HG02763 (cell line): ENCODE measurements around the gene TBC1D10A.

Source experiments
- ATAC-seq: cut with Tn5 transposase; IDR thresholded peaks from one replicate; pipeline ENCODE4 v1.9.1; 2021; ENCODE audit warnings: mild to moderate bottlenecking, moderate library complexity; ENCODE audit not compliant: unreplicated experiment

Gene TBC1D10A

DNA sequence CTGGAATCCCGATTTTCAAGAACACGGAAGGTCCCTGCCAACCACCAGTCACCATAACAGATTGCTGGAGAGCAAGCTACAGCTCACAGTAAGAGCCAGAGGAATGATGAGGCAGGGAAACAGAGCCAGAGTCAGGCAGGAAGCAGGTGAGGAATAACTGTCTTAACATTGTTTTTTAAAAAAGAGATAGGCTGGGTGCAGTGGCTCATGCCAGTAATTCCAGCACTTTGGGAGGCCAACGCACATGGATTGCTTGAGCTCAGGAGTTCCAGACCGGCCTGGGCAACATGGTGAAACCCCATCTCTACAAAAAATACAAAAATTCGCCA lies 24.0 kb downstream of the TBC1D10A start:
- ATAC-seq = no peak

DNA sequence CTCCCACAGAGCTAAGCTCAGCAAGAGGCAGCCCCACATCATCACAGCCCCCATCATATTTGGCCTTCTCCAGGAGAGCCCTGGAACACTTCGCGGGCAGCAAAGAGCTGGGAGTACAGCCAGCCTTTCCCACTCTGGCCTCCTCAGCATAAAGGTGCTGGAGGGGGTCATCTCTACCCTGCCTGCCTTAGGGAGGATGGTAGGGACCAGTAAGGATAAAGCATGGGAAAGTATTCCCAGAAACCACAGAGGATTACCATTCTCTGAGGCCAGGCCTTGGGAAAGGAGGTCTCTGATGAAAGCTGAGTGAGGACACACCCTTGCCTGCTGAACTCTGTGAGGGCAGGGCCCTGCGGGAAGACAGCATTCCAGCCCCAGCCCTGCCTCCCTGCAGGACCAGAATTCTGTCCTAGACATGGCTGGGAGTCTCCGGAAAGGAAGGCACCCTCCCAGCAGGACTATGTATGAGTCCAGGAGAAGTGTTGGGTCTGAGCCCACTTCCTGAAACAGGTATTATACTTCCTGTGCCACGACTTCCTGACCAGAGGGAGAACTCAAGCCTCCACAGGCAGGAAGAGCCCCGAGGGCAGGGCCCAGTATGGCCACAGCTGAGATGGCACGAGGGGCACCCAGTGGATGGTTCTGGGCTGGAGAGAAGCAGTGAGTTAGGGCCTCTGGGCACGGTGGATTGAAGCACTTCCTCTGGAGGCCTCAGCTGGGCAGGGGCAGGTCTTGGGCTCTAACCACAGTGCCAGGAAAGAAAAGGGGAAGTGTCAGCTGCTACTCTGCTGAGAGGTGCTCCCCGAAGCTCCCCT lies 24.5 kb downstream of the TBC1D10A start:
- no peak for ATAC-seq

DNA sequence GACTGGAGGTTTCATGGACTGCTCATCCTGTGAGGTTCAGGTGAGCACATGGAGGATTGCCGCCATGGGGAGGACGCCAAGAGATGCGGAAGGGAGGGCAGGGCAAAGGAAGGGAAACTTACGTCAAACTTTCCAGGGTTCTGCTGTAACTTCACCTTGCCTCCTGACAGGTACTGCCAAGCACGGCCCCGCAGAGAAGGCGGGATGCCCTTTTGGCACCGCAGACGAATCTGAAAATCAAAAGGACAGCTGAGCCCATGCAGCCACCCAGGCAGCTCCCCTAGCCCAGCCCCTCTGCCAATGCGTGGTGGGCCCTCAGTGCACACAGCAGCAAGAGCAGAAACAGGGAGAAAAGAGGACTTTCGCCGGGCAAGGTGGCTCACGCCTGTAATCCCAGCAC lies 27.4 kb downstream of the TBC1D10A start:
- ATAC-seq = no peak

DNA sequence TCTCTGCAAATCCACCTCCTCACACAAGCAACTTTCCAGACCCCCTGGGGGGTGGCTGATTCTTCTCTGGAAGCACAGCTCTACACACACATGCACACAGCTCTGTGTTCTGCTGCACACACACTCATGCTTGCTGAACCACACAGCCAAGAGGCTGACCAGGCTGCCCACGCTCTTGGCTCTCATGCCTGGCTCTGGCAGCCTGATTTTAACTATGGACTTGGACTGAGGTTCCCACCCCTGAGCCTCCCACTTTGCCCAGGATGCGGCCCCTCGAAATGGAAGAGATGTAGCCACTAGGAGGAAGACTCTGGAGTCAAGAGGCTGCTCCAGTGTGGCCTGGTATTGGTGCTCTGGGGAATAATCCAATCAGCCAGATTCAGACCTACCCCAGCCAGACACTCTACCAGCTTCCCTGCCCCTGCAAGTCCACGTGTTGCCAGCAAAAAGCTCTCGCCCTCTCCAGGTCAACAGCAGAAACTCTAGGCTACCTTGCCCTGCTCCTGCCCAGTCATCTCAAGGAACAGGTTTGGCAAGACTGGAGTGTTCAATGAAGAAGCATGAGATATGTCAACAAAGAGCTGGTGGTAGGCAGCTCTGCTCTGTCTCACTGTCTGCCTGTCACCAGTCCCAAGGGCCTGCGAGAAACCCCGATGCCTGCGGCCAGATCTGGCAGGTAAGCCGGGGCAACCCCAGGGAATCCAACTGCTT lies 28.6 kb downstream of the TBC1D10A start:
- ATAC-seq = no peak

DNA sequence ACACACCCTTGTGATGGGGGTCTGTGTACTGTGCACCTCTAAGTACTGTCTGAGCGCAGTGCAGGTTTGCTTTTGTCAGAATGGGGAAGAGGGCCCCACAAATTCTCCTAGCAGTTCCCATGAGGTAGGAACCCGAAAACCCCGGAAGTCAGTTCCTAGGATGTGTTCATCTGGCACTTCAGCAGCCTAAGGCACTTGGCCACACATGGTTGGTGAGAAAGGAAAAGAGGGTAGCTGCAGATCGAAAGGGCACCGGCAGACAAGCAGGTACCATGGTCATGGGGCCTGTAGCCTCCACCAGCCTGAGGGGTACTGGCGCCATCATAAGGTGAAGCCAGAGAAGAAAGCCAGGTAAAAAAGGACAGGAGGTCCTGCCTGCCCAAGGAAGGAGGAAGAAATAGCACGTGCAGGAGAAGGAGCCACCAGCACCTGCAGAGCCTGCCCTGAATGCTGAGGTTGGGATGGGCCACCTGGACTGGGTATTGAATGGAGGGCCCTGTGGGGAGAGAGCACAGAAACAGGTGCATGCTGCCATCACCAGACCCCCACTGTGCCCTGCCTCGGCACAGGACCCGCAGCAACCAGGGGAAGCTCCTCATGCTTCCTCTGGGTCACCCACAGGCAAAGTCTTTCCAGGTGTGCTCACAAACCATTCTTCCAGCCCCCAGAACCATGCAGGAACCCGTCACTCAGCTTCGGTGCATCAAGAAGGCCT lies 29.3 kb downstream of the TBC1D10A start:
- ATAC-seq = no peak

DNA sequence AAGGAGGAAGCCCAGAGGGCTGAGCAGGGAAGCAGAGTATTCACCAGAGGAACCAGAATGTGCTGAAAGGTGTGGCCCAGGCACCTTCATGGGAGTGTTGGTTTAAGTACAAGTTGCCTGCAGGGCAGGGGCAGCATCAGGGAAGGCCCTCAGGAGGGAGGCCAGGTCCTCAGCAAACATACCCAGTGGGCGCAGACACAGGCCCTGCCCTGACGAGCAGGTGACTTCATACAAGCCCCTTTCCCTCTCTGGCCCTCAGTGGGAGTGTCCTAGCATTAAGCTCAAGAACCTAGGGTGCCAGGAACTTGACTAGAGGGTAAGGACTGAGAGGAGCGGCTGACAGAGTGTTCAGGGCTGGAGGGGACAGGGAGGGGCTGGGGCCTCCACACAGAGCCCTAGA lies 29.9 kb downstream of the TBC1D10A start:
- no peak for ATAC-seq

DNA sequence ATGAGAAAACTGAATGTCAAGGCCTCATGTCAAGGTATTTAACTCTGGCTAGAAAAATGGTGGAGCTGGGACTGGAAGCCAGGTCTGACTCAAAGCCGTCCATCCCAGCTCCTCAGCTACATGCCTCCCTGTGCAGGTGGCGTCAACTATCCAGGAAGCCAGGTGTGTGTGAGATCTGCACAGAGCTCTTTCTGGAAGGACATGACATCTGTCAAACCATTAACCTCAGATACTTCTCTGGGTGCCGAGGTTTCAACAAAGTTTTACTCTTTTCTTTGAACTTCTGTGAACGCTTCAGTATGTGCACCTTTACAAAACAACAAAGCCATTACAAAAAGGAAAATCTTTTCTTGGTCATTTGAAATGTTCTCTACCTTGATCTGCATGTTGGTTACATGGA lies 30.4 kb downstream of the TBC1D10A start:
- no peak for ATAC-seq

DNA sequence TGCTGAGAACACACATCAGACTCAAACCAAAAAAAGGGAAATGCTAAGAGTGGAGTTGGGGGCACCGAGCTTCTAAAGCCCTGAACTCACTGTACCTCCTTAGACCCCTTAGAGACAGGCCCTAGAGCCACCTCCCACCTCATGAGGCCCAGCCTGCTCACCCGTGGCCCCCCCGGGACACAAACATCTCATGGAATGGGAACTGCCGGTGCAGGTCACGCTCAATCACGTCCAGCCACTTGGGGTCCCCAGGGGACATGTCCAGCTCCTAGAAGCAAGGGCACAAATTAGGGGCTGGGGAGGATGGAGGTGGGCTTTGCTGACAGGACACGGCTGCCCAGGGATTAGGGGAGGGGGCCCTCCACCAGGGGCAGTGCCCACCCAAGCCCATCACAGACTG lies 31.2 kb downstream of the TBC1D10A start:
- no peak for ATAC-seq

DNA sequence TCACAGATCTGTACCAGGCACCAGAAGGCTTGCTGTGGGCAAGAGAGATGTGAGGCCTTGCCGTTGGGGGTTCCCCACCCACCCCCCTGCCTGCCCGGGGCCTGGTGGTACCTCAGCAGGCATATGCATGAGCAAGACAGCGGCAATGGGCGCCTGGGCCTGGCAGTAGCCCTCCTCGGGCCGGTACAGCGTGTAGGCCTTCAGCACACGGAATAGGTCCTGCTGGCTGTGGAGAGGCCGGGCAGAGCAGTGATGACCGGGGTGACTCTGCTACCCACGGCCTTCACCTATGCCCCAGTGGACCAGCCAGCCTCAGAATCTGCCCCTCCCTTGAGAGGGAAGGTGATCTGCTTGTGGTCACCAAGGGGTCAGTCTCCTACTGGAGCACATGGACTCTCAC lies 31.9 kb downstream of the TBC1D10A start:
- no peak for ATAC-seq

DNA sequence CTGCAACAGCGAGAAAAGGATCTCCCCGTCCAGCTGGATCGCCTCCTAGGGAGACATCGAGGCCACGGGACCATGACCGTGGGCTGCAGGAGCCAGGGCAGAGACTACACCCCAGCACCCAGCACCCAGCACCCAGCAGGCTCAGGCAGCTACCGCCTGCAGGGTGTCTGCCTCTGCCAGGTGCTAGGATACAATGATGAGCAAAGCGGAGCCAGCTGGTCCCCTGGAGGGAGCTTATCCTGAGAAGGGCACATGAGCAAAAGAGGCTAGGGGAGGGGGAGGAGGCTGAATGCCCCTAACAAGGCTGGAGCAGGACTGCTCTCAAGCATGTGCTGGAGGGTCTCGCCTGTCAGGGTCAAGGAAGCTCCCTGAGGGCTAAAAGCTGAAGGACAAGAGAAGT lies 32.7 kb downstream of the TBC1D10A start:
- no peak for ATAC-seq

DNA sequence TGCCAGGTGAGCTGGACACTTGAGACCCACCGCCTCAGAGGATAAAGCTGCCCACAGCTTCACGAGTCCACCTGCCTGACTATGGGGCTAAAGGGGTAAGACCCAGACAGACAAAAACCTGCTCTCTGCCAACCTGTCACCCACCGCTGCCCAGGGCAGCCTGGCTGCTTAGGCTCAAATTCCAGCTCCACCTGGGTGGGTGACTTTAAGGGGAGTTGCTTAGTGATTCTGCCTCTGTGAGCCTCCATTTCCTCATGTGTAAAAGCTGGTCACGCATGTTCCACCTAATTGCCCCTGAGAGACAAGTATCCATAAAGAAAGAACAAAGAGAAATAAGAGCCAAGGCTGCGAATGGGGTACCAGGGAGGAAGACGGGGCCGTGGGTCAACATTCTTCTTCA lies 33.7 kb downstream of the TBC1D10A start:
- ATAC-seq = no peak

DNA sequence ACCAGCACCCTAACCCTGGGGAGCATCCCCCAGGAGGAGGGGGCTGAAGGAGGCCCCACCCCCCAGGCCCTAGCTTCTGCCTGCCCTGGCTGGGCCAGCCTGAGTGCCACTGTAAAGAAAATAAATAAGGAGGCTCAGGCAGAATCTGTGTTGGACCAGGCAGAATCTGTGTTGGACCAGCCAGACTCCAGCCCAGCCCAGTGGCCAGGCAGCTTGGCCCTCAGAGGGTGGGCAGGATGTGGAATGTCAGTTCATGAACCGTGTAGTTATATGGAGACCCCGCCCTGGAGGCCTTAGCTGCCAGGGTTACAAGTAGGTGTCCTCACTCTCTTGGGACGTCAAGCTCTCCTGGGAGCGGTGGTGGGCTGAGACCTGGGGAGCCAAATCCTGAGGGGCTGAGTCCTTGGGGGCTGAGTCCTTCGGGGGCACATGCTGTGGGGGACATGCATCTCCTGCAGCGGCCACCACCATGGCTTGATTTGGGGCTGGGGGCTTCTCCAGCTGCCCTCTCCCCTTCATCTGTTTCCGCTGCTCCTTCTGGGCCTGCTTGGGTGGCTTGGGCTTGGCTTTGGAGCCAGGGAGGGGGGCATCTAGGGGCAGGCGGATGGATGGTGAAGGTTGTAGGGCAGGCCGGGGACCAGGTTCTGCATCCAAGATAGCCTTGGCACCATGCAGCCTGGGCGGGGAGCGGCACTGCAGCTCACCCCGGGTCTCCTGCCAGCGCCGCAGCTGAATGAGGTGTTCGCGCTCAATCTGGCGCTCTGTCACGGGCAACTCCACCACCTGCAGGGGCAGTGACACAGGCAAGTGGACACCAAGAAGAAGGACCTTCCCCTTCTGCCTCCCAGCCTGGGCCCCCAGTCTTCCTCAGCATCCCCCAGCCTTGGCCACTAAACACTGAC lies 34.4 kb downstream of the TBC1D10A start:
- no peak for ATAC-seq

DNA sequence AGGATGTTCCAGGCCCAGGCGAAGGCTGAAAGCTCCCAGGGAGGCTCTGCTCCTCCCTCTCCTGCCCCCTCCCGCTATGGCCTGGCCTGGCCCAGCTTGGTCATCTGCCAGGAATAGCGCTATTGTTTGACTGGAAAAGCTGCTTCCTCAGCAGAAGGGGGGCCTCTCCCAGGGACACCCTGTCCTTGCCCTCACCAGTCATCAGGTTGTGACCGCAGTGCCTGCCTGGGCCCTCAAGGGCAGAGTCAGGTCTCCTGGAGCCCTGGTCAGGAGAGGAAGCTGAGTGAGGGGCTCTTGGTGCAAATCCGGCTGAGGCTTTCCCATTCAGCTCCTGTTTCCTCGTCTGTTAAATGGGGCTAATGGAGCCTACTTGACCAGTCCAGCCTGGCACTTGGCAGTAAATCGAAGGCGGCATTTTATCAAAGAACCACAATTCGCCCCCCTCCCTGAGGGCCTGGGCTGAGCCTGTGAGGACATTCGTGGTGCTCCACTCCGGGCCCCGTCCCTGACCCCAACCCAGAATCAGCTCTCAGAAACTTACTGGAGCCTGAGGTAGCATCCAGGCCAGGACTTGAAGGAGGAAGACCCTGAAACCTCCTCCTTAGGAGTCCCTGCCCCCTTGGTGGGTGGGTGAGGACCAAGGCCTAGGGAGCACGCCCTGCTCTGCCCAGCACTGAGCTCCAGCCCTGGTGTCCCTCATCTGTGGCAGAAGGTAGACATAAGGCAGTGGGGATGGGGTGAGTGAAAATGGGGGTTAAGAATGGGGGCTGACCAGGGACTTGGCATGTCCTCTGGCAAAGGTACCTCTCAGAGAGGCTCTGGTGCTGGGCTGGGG lies 35.5 kb downstream of the TBC1D10A start:
- no peak for ATAC-seq

DNA sequence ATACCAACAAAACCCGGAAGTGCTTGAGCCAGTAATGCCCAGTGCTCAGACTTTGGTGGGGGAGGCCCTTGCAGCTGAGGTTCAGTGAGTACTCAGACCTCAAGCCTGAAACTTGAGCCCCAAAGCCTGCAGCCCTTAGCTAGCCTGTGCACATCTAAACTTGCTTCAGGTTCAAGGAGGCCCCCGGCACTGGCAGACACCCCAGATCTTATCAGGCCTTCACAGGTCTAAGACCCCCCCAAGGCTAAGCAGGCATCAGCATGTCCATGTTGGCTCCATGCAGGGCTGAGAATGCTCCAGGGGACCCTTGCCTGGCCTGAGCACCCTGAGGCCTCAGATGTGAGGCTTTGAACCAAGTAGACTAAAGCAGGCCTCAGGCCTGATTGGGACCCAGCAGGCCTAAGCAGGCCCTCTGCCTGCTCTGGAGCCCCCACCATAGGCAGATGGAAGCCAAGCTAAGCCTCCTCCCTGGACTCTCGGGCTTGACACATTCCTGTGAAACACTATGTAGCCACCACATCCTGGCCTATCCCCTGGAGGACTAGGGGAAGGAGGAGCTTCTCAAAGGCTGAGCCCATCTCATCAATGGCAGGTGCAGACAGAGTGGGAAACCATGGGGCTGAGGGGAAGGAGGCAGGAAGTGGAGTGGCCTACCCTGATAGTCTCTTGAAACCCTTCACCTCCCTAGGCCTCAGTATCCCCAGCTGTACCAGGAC lies 36.2 kb downstream of the TBC1D10A start:
- no peak for ATAC-seq

DNA sequence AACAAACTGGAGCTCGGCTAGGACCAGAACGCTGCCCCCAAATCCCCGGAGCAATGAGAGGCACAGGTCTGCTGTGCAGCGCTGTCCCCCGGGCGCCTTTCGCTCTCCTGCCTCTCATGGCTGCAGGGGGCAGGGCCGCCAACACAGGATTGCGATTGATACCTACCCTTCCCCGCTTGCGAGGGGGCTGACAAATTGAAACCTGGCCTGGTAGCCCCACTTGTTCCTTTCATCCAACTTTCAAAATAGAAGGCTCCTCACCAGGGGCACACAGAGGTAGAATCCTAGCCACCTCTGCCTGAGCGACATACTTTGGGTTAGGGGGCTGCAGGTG lies 36.8 kb downstream of the TBC1D10A start:
- peak; percentile 8 for ATAC-seq

DNA sequence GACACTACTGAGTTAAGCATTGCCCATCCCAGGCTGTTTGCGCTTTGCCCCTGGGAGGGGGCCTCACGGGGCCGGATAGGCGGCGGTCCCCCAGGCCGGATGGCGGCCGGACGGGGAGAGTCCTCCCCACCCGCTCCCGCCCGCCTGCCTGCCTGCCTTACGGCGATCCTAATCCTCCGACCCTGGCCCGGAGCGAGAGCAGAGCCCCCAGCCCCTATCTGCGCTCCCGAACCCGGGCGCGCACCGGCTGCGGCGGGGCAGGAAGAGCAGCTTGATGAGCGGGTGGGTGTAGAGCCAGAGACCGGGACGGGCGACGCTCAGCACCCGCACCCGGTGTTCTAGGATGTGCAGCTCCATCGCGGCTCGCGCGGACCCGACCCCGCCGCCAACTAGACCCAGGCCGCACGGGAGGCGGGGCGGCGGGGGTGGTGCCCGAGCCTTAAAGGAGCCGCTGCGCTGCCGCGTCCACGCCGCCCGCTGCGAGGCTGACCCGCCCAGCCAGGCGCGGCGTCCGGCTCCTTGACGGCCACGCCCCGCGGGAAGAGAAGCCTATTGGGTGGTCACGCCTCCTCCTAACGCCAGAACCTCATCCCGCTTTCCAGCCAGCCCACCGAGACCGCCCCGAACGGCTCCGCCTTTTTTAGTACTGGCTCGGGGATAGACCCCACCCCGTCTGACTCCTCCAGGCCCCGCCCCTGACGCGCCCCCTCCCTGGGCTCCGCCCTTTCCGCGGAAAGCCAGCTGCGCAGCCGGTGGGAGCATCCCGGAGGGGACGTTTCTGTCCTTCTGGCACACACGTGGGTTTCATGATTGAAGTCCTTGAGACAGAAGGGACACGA lies 37.4 kb downstream of the TBC1D10A start, which contains the start of gene CASTOR1:
Gene CASTOR1 (minus strand): TSS at position 365 of the 839 bp plus-strand sequence. CDS start 8 bp downstream, at position 357.
- ATAC-seq = peak; percentile 68

DNA sequence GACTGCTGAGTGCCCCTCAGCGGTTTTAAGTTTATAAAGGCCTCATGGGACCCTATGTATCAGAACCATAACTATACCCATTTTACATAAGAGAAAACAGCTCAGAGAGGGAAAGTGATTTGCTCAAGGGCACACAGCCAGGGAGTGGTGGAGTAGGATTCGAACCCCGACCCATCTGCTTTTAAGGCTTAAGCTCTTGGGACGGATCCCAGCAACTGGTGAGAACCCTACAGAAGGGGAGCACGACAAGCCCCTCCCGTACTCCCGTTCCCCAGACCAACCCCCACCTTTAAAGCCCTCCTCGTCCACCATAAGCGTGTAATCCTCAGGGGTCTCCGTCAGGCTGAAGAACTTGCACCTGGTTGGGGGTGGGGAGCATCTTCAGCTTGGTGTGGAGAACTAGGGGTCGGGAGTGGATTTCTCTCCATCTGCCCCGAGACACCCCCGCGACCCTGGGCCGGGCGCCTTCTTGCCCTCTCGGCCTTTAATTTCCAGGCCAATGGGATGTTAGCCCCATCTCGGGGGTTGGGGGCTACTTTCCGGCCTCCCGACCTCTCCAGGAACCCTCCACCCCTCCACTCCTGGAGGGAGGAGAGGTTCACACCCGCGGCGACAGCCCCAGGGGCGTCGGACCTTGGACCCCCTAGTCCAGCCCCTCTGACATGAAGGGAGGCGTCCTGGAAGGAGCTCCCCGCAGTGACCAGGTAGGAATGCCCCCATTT lies 38.2 kb downstream of the TBC1D10A start:
- no peak for ATAC-seq
